H54 (cell line): ENCODE data around the gene RSPH9.

Experiments used
- DNase-seq: peaks from one replicate; pipeline ENCODE4 v3.0.0; 2011; ENCODE audit warnings: low spot score, mixed read lengths; ENCODE audit not compliant: insufficient read length
- FAIRE-seq: peaks from 3 replicates; lab custom pipeline; 2011; peaks lifted over from hg19 to GRCh38; lab: Jason Lieb, UNC
- POLR2A ChIP-seq: IDR thresholded peaks from 2 replicates; pipeline ENCODE4 v1.6.1; 2011; ENCODE audit warnings: low read depth, mild to moderate bottlenecking, low read length

Gene RSPH9

GRCh38 chr6:43680308-43681200 lies 35.7 kb downstream of the RSPH9 start:
- FAIRE-seq = no peak
- DNase-seq = no peak
- no peak for TF ChIP-seq POLR2A

GRCh38 chr6:43681303-43681702 lies 36.5 kb downstream of the RSPH9 start:
- DNase-seq (no peak), FAIRE-seq (no peak)
- TF ChIP-seq POLR2A = no peak

DNA sequence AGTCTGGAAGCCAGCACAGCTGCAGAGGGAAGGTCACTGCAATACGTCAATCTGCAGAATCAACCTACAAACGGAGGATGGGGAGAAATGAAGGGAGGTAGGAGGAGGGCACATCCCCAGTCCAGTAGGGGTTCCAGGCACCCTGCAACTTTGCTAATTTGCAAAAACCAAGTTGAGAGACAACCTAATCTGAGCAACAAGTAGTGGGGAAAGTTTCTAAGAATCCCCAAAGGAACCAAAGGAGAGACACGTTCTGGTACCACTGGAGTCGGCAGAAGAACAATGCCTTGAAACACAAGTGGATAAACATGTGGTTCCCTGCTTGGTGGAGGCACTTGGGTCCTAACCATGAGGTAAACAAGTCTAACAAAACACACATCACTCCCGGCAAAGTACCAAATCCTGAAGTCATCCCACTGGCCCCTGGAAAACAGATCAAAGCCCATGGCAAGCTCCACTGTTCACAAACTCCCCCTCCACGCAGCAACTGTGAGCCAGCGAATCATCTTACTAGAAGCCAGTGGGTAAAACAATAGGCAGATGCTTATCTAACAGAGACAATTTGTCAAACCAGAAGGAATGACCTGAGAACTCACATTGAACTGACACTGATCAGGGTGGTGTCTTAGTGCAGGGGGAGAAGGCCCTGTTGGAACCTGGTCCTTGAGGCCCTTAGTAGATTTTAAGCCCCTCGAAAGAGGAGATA lies 38.0 kb downstream of the RSPH9 start:
- FAIRE-seq (no peak), DNase-seq (no peak)
- no peak for TF ChIP-seq POLR2A

- no peak for DNase-seq
These were observed 39.0 kb downstream of the RSPH9 start for GRCh38 chr6:43683708-43684455.

DNA sequence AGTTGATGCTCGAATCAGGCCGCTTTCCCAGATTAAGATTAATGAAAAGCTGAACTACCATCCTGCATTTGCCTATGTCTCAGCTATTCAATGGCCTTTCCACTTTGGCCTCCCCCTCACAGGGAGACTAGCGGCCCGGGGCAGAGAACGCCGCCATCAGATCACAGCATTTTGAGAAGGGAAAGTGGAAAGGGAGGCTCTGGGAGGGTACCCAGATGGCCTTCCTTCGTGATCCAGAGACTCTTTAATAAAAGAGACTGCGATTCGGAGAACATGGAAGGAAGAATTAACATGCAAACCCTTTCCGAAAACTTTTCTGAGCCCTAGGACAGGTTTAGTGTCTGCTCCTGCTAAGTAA lies 42.2 kb downstream of the RSPH9 start:
- no peak for FAIRE-seq
- TF ChIP-seq POLR2A = no peak

More at GRCh38 chr6:43683708-43684455, 39.0 kb downstream of the RSPH9 start:
- no peak for TF ChIP-seq POLR2A
- no peak for FAIRE-seq

GRCh38 chr6:43687437-43688347 lies 42.9 kb downstream of the RSPH9 start, which contains the start of gene MRPS18A:
TSS of gene MRPS18A (minus strand) at chr6:43687791. CDS start at chr6:43687779, 12 bp downstream.
- DNase-seq = peak; percentile 94
- TF ChIP-seq POLR2A = peak; percentile 83
- FAIRE-seq = no peak

More for the DNA sequence above, 42.2 kb downstream of the RSPH9 start:
- no peak for DNase-seq

DNA sequence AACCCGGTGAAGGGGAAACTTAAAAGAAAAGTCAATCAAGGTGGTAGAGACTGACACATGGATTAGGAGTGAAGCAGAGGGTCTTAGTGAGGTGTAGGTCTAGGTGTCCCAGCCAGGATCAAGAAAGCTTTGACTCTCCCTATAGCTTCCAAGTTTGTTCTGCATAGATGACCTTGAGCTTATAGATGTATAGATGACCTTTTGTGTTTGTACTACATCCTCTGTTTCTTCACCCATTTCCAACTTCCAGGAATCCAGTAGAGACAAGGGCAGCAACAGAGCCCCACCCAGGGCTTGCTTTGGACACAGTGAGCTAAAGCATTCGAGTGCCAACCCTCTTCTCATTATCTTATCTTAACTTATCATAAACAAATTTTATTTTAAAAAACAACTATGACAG lies 44.6 kb downstream of the RSPH9 start:
- no peak for TF ChIP-seq POLR2A
- FAIRE-seq = no peak
- DNase-seq = no peak

- TF ChIP-seq POLR2A = no peak
- DNase-seq (no peak), FAIRE-seq (no peak)
These were observed 50.6 kb downstream of the RSPH9 start for GRCh38 chr6:43695215-43695966.

DNA sequence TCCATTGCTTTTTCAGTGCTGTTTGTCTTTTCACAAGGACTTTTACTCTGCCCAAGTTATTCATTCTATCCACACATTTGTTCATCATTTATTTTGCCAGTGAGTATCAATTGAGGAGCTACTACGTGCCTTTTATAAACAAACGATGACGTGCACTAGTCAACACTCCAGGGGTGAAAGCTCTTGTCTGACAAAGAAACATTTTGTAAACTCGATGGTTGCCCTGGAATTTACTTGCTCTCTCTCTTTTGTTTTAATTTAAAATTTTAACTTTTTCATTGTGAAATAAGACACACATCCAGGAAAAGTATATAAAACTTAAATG lies 51.1 kb downstream of the RSPH9 start:
- FAIRE-seq = no peak
- no peak for TF ChIP-seq POLR2A
- no peak for DNase-seq

GRCh38 chr6:43697421-43697820 lies 52.6 kb downstream of the RSPH9 start:
- no peak for DNase-seq
- FAIRE-seq = no peak
- TF ChIP-seq POLR2A = no peak

DNA sequence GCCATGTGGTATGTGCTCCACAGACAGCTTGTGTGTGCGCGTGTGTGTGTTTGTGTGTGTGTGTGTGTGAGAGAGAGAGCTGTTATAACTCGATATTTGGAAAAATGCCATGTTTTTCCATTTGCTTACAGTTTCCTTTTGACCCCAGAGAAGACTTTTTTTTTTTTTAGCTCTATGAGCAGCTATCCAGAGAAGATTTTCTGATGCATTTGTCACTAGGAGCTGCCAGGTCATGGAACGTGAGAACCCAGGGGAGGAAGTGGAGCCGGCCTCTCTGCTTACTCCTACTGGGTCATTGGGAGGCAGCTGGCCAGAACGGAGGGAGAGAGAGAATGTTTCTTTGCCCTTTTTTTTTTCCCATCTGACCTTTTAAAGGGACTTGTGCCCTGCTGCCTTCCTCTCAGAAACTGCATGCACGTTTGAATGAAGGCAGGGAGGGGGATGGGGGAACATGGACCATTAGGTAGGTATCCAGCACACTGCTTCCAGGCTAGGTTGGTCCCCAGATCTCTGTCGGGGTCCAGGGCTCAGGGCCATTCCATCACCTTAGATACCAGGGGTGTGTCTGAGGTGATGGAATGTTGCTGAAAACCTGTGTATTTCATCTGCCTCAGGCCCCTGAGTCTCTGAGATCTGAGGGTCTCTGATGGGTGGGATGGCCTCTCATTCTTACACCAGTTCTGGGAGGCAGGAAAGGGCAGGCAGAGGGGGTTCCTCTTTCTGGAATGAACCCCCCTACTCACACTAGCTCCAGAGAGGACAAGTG lies 53.9 kb downstream of the RSPH9 start:
- no peak for FAIRE-seq
- DNase-seq = peak; percentile 47
- TF ChIP-seq POLR2A = no peak
